Measurements from ENCODE around the gene B3GALT6.

The B3GALT6 gene

GRCh38 chr1:1243266-1243660 lies 11.2 kb downstream of the B3GALT6 start:
- no peak for DNase-seq (ENCODE audit: low spot score)
- Histone ChIP-seq H3K9me3 (ENCODE audit: severe bottlenecking) (no peaks in the 10 kb centered on the region), H3K4me1 (ENCODE audit: insufficient read depth, poor library complexity, severe bottlenecking) (peaks cover 3% of the 10 kb centered on the region), H3K27me3 (ENCODE audit: insufficient read depth, poor library complexity, severe bottlenecking) (no peaks in the 10 kb centered on the region), H3K27ac (ENCODE audit: poor library complexity, severe bottlenecking) (no peak overlapping the region), H3K4me3 (ENCODE audit: severe bottlenecking) (no peak overlapping the region), H3K36me3 (ENCODE audit: low read depth) (no peaks in the 10 kb centered on the region)
- no peak for TF ChIP-seq CTCF (IDR thresholded peaks at IDR 0.05; ENCODE audit: poor library complexity, severe bottlenecking)
- ATAC-seq (ENCODE audit: low read depth), result no peak

DNA sequence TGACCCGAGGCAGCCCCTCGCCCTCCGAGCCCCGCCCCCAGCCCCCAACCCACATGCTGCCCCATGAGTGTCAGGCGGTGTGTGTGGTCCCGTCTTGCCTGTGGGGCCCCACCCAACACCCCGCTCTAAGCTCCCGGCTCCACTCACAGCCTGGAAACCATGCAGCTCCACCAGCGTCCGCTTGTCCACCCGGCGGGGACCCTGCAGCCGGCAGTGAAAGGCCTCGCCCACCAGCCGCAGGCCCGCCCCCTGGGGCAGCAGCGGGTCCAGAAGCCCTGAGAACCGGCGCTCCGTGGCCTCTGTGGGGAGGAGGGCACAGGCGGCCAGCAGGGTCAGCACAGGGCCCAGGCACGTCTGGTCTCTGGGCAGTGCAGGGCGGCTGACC lies 11.8 kb downstream of the B3GALT6 start:
- no peak for TF ChIP-seq CTCF (IDR thresholded peaks at IDR 0.05; ENCODE audit: poor library complexity, severe bottlenecking)
- no peak for DNase-seq (ENCODE audit: low spot score)
- ATAC-seq (ENCODE audit: low read depth), result no peak
- Histone ChIP-seq H3K4me1 (ENCODE audit: insufficient read depth, poor library complexity, severe bottlenecking) (no peaks in the 10 kb centered on the region), H3K27ac (ENCODE audit: poor library complexity, severe bottlenecking) (no peak overlapping the region), H3K4me3 (ENCODE audit: severe bottlenecking) (no peak overlapping the region), H3K9me3 (ENCODE audit: severe bottlenecking) (no peaks in the 10 kb centered on the region), H3K27me3 (ENCODE audit: insufficient read depth, poor library complexity, severe bottlenecking) (no peaks in the 10 kb centered on the region), H3K36me3 (ENCODE audit: low read depth) (no peaks in the 10 kb centered on the region)

- Histone ChIP-seq H3K4me3 (ENCODE audit: severe bottlenecking) (no peak overlapping the region), H3K27me3 (ENCODE audit: insufficient read depth, poor library complexity, severe bottlenecking) (no peaks in the 10 kb centered on the region), H3K36me3 (ENCODE audit: low read depth) (no peaks in the 10 kb centered on the region), H3K9me3 (ENCODE audit: severe bottlenecking) (no peaks in the 10 kb centered on the region), H3K27ac (ENCODE audit: poor library complexity, severe bottlenecking) (no peak overlapping the region), H3K4me1 (ENCODE audit: insufficient read depth, poor library complexity, severe bottlenecking) (no peaks in the 10 kb centered on the region)
- DNase-seq (ENCODE audit: low spot score), result no peak
- no peak for ATAC-seq (ENCODE audit: low read depth)
- no peak for TF ChIP-seq CTCF (IDR thresholded peaks at IDR 0.05; ENCODE audit: poor library complexity, severe bottlenecking)
Measured at GRCh38 chr1:1244192-1244811, 12.3 kb downstream of the B3GALT6 start.

DNA sequence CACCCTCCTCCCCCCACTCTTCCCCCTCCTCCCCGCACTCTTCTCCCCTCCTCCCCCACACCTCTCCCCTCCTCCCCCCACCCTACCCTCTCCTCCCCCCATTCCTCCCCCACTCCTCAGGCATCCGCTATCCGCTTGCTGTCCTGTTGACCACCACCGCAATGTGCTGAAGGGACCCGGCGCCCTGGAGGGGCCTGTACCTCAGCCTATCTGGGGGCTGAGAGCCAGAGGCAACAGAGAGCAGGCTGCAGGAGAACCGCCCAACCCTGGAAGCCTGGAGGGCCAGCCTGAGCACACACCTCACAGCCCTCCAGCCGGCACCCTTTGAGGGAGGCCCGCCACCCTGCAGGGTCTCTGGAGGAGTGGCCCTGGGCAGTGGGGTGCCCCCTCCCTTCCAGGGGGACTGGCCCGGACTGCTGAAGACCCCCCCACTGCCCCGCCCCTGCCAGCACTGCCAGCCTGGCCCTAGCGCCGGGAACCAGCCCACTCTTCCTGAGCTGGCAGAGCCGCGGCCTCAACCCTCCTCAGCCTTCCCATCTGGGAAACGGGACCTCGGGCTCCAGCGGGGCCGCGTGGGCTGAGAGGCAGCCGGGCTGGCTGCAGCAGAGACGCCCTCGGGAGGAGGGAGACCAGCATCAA lies 13.3 kb downstream of the B3GALT6 start:
- TF ChIP-seq CTCF (IDR thresholded peaks at IDR 0.05; ENCODE audit: poor library complexity, severe bottlenecking), result no peak
- Histone ChIP-seq H3K4me3 (ENCODE audit: severe bottlenecking) (no peak overlapping the region), H3K27ac (ENCODE audit: poor library complexity, severe bottlenecking) (no peak overlapping the region)

More for the DNA sequence above, 13.3 kb downstream of the B3GALT6 start:
- Histone ChIP-seq H3K4me1 (ENCODE audit: insufficient read depth, poor library complexity, severe bottlenecking) (peaks cover under 1% of the 10 kb centered on the region), H3K9me3 (ENCODE audit: severe bottlenecking) (no peaks in the 10 kb centered on the region), H3K27me3 (ENCODE audit: insufficient read depth, poor library complexity, severe bottlenecking) (no peaks in the 10 kb centered on the region), H3K36me3 (ENCODE audit: low read depth) (no peaks in the 10 kb centered on the region)
- no peak for DNase-seq (ENCODE audit: low spot score)
- no peak for ATAC-seq (ENCODE audit: low read depth)

Measured in RWPE2 (cell line).